RKO (cell line): ENCODE results near the gene CHPT1.
"Not testable (repeated sequence)": the region's sequence is repeated elsewhere in the genome, so short reads cannot be mapped to it uniquely, and the experiment has no call there.

Experiments used
- DNase-seq: peaks from one replicate; pipeline ENCODE4 v3.0.0-alpha.2; 2016; ENCODE audit warnings: low spot score

The CHPT1 gene

GRCh38 chr12:101722392-101722791 is 25.0 kb downstream of the CHPT1 start:
- DNase-seq: no peak

GRCh38 chr12:101727098-101727497 is 29.7 kb downstream of the CHPT1 start:
- DNase-seq: no peak

DNA sequence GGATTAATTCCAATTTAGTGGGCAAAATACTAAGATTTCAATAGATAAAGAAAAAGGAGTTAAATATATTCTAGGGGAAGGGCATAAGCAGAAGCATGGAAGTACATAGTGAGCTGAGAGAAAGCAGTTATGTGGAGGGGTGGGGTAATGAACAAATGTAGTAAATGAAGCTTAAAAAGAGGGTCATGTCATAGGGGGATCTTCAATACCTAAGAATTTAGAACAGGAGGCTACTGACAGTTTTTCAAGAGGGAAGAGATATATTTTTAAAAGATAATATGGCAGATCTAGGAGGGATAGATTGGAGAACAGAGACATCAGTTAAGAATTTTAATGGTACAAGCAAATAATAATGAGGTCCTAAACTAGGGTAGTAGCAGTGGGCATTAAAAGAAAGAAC is 32.4 kb downstream of the CHPT1 start:
- no peak for DNase-seq

GRCh38 chr12:101732318-101732717 is 34.9 kb downstream of the CHPT1 start:
- DNase-seq: no peak

DNA sequence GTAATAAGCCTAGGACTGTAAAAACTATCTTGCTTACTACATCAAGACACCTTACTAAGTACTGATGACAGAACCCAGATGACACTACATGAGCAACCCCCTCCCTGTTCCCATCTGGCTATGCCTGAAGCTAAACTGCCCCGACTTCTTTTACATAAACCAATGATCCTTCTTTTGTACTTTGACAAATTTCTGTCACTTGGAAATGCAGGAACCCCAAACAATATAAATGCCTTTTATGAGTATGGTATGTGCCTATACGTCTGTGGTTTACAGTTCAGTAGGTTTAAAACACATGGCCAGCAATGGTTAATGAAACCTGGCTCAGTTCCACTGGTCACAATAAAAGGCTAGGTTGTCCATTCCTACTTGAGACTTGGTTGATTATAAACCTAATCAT is 35.7 kb downstream of the CHPT1 start:
- no peak for DNase-seq

DNA sequence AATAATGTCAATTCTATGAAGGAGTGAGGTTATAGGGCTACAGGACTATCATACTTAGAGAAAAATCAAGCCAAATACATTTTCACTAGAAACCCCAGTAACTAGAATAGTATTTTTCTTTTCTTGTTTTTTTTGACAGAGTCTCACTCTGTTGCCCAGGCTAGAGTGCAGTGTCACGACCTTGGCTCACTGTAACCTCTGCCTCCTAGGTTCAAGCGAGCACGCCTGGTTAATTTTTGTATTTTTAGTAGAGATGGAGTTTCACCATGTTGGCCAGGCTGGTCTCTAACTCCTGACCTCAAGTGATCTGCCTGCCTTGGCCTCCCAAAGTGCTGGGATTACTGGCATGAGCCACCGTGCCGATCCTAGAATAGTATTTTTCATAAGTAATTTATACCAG is 37.0 kb downstream of the CHPT1 start:
- not testable (repeated sequence) for DNase-seq

DNA sequence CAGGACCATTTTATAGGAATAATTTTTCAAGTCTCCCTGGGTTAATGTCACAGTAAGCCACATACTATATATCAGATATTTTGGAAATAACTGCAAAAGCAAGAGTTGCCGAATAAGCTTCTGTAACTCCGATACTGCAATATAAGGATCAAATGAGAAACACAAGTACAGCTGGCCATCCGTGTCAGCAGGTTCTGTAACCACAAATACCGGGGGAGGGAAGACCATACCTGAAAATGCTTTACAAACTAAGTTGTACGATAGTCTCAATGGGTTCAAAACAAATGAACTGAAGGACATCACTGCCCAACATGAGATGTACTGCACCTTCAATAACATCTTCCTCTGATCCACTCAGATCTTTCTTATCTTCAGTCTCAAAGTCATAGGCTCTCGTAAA is 40.0 kb downstream of the CHPT1 start:
- DNase-seq: no peak

DNA sequence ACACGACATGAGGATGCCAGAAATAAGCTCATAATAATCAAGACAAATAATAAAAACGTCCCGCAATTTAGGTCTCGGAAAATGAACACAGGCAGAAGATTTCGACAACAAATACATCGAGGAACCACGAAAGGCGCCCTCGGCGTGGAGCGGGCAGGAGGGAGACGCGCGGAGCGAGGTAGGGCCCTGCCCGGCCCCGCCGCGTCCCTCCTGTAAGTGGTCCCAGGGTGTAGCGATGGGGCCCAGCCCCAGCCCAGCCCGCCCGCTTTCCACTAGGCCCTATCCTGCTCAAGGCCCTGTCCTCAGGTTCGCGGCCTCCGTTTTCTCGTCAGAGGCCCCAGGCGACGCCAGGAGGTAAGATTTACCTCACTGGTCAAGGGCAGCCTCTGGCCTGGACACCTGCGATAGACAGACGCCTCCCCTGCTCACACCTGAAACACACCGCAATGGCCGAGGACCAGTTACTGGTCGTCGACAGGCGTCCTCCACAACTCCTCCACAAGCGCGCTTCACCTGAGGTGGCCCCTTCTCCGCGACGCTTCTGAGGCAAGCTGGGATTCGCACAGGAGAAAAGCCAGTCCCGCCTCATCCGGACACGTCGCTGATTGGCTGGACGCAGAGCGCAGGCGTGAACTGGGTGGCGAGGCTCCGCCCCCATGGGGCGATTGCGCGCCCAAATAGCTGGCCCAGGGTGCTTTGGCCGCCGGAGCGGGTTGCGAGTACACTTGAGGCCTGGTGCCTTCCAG is 41.7 kb downstream of the CHPT1 start, which contains the start of gene SYCP3:
Gene SYCP3 (minus strand): TSS at position 543 of the 746 bp plus-strand sequence. CDS start 1,527 bp downstream, outside the sequence.
- no peak for DNase-seq

GRCh38 chr12:101740566-101740965 is 43.1 kb downstream of the CHPT1 start:
- DNase-seq: no peak

- no peak for DNase-seq
Measured at GRCh38 chr12:101740980-101741379, 43.5 kb downstream of the CHPT1 start.

- no peak for DNase-seq
Measured at GRCh38 chr12:101743242-101743641, 45.8 kb downstream of the CHPT1 start.

DNA sequence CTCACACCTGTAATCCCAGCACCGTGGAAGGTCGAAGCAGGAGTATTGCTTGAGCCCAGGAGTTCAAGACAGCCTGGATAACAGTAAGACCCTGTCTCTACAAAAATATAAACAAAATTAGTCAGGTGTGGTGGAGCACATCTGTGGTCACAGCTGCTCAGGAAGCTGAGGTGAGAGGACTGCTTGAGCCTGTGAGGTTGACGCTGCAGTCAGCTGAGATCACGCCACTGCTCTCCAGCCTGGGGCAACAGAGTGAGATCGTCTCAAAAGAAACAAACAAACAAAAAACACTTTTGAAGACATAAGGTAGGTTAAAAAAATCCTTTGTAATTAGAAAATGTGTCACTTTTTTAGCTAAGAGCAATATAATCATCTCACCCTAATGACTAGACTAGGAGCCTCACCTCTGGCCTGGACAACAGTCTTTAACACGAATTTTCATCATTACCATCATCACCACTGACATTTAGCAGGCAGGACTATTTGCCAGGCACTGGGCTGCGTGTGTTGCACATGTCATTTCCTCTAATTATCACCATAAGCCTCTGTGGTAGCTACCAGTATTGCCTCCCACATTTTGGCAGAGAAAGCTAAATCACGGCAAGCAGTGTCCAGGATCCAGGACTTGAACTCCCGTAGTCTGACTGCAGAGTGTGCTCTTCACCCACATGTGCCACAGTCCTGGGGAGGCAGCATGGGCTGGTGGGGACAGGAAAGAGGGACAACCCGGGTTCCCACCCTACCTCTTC is 46.5 kb downstream of the CHPT1 start:
- DNase-seq: no peak

- no peak for DNase-seq
Measured at GRCh38 chr12:101745481-101745880, 48.0 kb downstream of the CHPT1 start.

DNA sequence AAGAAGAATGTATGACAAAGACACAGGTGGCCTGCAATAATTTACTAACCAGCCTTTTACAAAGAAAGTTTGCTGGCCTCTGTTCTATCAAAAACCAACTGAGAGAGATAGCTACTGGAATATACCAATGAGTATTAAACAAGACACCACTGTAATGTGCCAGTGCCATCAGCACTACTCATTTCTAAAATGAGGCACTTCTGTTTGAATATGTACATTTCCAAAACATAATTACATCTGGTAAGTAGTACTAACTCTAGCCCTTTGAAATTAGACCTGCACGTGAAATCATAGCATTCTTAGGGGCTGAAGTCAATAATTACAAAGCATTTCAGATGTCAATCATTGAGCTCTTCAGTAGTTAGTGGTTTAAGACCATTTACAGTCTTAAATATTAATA is 48.8 kb downstream of the CHPT1 start:
- no peak for DNase-seq

DNA sequence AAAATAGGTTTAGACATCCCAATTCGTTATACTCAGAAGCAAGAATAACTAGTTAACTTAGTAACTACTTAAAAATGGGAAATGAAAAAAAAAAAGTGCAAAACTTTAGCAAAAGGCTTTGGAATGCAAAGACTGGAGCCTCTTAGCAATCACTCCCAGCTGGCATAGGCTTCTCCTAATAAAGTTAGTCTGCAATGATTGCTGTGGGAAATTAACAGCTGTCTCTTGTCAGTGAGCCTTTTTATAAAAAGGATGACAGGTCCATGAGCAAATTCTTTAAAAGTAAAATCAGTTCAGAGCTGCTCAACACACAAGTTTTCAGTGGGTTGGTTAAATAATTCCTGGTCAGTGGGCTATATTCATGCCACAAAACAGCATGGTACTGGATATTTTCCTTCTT is 49.2 kb downstream of the CHPT1 start:
- DNase-seq: no peak

GRCh38 chr12:101747697-101748096 is 50.3 kb downstream of the CHPT1 start:
- no peak for DNase-seq

DNA sequence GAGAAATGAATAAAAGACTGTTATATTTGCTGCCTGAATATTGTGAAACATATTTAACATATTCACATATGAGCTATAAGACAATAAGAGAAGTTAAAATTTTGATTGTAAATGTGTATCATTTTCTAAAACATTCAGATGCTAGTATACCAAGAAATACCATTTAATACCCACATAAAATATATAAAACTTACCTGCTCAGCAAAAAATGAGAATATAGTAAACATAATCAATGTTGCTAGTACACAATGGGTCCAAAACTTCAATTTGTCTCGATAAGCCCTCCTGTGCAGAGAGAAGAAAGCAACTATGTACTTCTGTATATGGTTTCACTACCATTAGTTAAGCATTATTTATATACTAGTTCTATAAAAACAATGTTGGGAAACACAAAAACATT is 51.5 kb downstream of the CHPT1 start:
- DNase-seq: no peak

GRCh38 chr12:101749657-101750056 is 52.2 kb downstream of the CHPT1 start:
- DNase-seq: no peak

GRCh38 chr12:101750152-101750551 is 52.7 kb downstream of the CHPT1 start:
- no peak for DNase-seq

DNA sequence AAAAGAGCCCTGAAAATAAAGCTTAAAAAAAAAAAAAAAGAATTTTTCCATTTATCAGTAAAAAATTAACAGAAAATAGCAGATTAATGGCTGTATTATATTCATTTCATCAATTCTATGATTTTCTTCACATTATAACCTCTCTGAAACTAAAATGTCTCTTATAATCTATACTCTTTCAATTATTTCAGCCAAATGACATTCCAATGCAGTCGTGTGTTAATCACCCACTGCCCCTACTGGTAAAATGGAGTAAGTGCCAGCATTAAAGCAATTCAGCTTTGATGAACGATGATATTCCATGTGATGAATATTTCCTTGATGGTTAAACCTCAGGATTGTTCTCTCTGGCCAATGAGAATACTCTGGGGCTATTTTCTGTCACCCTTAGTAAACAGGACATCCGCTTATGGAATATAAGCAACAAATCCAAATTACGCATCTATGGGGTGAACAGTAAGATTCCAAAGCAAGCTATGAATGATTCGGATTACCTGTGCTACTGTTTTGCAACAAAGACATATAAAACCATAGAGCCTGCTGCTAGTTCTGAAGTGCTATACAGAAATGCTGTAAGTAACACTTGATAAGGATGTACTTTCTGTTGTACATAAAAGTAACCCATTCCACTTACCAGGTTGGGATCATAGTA is 62.1 kb downstream of the CHPT1 start:
- DNase-seq: peak; percentile 72

- no peak for DNase-seq
Measured at GRCh38 chr12:101761350-101761749, 63.9 kb downstream of the CHPT1 start.

DNA sequence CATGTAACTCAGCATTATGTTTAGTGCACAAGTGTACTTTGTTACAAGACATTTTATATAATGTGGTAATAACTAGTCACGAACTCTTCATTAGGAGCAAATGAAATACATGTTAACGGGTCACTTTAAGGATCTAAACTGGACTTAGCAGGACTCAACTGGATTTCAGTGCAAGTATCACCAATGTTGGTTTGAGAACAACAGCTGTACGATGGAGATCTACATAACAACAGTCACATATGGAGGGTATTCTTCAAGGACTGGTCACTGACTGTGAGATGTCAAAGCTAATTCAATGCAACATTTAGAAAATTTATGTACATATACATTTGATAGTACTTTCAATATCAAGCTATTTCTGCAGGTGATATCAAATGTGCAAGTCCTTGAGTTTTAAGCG is 64.3 kb downstream of the CHPT1 start:
- DNase-seq: no peak
